Measurements from ENCODE around the gene POU2AF1.

Gene POU2AF1

GRCh38 chr11:111361052-111361801, 17.8 kb downstream of the POU2AF1 start:
- DNase-seq (ENCODE audit: low read depth in 2 of 2) = no peak

- no peak for DNase-seq (ENCODE audit: low read depth in 2 of 2)
These were observed 18.7 kb downstream of the POU2AF1 start for GRCh38 chr11:111360150-111361043.

GRCh38 chr11:111359223-111360149, 19.6 kb downstream of the POU2AF1 start:
- no peak for DNase-seq (ENCODE audit: low read depth in 2 of 2)

- DNase-seq (ENCODE audit: low read depth in 2 of 2) = no peak
These were observed 20.8 kb downstream of the POU2AF1 start for GRCh38 chr11:111358038-111359001.

- no peak for DNase-seq (ENCODE audit: low read depth in 2 of 2)
These were observed 21.7 kb downstream of the POU2AF1 start for GRCh38 chr11:111357150-111358037.

- DNase-seq (ENCODE audit: low read depth in 2 of 2) = no peak
These were observed 22.4 kb downstream of the POU2AF1 start for GRCh38 chr11:111356660-111357048.

- DNase-seq (ENCODE audit: low read depth in 2 of 2) = no peak
These were observed 23.0 kb downstream of the POU2AF1 start for GRCh38 chr11:111355956-111356659.

- DNase-seq (ENCODE audit: low read depth in 2 of 2) = no peak
These were observed 24.0 kb downstream of the POU2AF1 start for GRCh38 chr11:111355101-111355500.

GRCh38 chr11:111354601-111354891, 24.5 kb downstream of the POU2AF1 start:
- DNase-seq (ENCODE audit: low read depth in 2 of 2) = no peak

- no peak for DNase-seq (ENCODE audit: low read depth in 2 of 2)
These were observed 25.1 kb downstream of the POU2AF1 start for GRCh38 chr11:111353776-111354600.

GRCh38 chr11:111352935-111353710, 26.0 kb downstream of the POU2AF1 start:
- DNase-seq (ENCODE audit: low read depth in 2 of 2) = no peak

- DNase-seq (ENCODE audit: low read depth in 2 of 2) = no peak
These were observed 26.8 kb downstream of the POU2AF1 start for GRCh38 chr11:111352231-111352746.

- DNase-seq (ENCODE audit: low read depth in 2 of 2) = no peak
These were observed 27.6 kb downstream of the POU2AF1 start for GRCh38 chr11:111351374-111352055.

- no peak for DNase-seq (ENCODE audit: low read depth in 2 of 2)
These were observed 28.3 kb downstream of the POU2AF1 start for GRCh38 chr11:111350811-111351210.

GRCh38 chr11:111349191-111349695, 29.8 kb downstream of the POU2AF1 start:
- no peak for DNase-seq (ENCODE audit: low read depth in 2 of 2)

GRCh38 chr11:111348147-111348546, 30.9 kb downstream of the POU2AF1 start:
- no peak for DNase-seq (ENCODE audit: low read depth in 2 of 2)

All from stimulated activated CD8-positive, alpha-beta memory T cell treated with anti-CD3 and anti-CD28 coated beads, Interleukin-7, amount 100 ng/mL, for 4 hours (primary cell).